ENCODE results near the gene PTPRO.

- TF ChIP-seq CTCF (IDR thresholded peaks at IDR 0.05) (no peak), POLR2A (IDR thresholded peaks at IDR 0.05) (no peak)
These were observed 183.3 kb downstream of the PTPRO start for GRCh38 chr12:15505616-15506015.

Measured in Peyer's patch (tissue), 4 donors.